ENCODE measurements around the gene TRMT5. TPM values are rescaled to one million over a fixed set of nuclear protein-coding genes. Genes with fewer than 3 reads are reported as not detected.

TRMT5 gene
- total and polyA plus RNA-seq, 2 donors from 2014 or later, result 5.6 to 17.5 TPM

- no peaks in the 10 kb centered on the region for H3K27me3 ChIP-seq (ENCODE audit: control insufficient read depth, insufficient read depth, low read length)
- peaks cover 0 to 27% (median 5%) of the 10 kb centered on the region in 3 donors for H3K9me3 ChIP-seq (ENCODE audit: control insufficient read depth in 2 of 3, insufficient read depth in 1 of 3, low read length in 3 of 3)
- no peak for TF ChIP-seq CTCF (IDR thresholded peaks at IDR 0.05; ENCODE audit: borderline replicate concordance, extremely low read depth, insufficient read depth)
- no peak overlapping the region for H3K27ac ChIP-seq (ENCODE audit: low read depth in 2 of 2, low read length in 2 of 2)
- H3K4me1 ChIP-seq (ENCODE audit: control insufficient read depth in 2 of 3, insufficient read depth in 2 of 3, low read depth in 1 of 3, low read length in 3 of 3), result no peaks in the 10 kb centered on the region
- intact Hi-C loops (cut with DNase I), result no loop called here
- DNase-seq (no peak), FAIRE-seq (no peak)
- H3K36me3 ChIP-seq (ENCODE audit: control insufficient read depth in 2 of 3, insufficient read depth in 3 of 3, low read length in 3 of 3), result no peaks in the 10 kb centered on the region
- H3K4me3 ChIP-seq (ENCODE audit: low read length in 3 of 3), result no peak overlapping the region
- H3K9ac ChIP-seq (ENCODE audit: low read length in 3 of 3), result no peak overlapping the region
These were observed 24.2 kb downstream of the TRMT5 start for GRCh38 chr14:60956632-60957031.

GRCh38 chr14:60956202-60956601 is 24.7 kb downstream of the TRMT5 start:
- DNase-seq (no peak), FAIRE-seq (no peak)
- Histone ChIP-seq H3K9ac (ENCODE audit: low read length in 3 of 3) (no peak overlapping the region), H3K9me3 (ENCODE audit: control insufficient read depth in 2 of 3, insufficient read depth in 1 of 3, low read length in 3 of 3) (peaks cover 0 to 27% (median 5%) of the 10 kb centered on the region in 3 donors), H3K4me1 (ENCODE audit: control insufficient read depth in 2 of 3, insufficient read depth in 2 of 3, low read depth in 1 of 3, low read length in 3 of 3) (no peaks in the 10 kb centered on the region), H3K27me3 (ENCODE audit: control insufficient read depth, insufficient read depth, low read length) (no peaks in the 10 kb centered on the region), H3K36me3 (ENCODE audit: control insufficient read depth in 2 of 3, insufficient read depth in 3 of 3, low read length in 3 of 3) (no peaks in the 10 kb centered on the region), H3K27ac (ENCODE audit: low read depth in 2 of 2, low read length in 2 of 2) (no peak overlapping the region), H3K4me3 (ENCODE audit: low read length in 3 of 3) (no peak overlapping the region)
- intact Hi-C loops (cut with DNase I), result no loop called here
- TF ChIP-seq CTCF (IDR thresholded peaks at IDR 0.05; ENCODE audit: borderline replicate concordance, extremely low read depth, insufficient read depth), result no peak

- FAIRE-seq (no peak), DNase-seq (no peak)
- Histone ChIP-seq H3K9me3 (ENCODE audit: control insufficient read depth in 2 of 3, insufficient read depth in 1 of 3, low read length in 3 of 3) (peaks cover 0 to 14% (median 0%) of the 10 kb centered on the region in 3 donors), H3K4me1 (ENCODE audit: control insufficient read depth in 2 of 3, insufficient read depth in 2 of 3, low read depth in 1 of 3, low read length in 3 of 3) (peaks cover 0 to 6% (median 0%) of the 10 kb centered on the region in 3 donors), H3K9ac (ENCODE audit: low read length in 3 of 3) (no peak overlapping the region), H3K36me3 (ENCODE audit: control insufficient read depth in 2 of 3, insufficient read depth in 3 of 3, low read length in 3 of 3) (no peaks in the 10 kb centered on the region), H3K27me3 (ENCODE audit: control insufficient read depth, insufficient read depth, low read length) (no peaks in the 10 kb centered on the region), H3K27ac (ENCODE audit: low read depth in 2 of 2, low read length in 2 of 2) (no peak overlapping the region), H3K4me3 (ENCODE audit: low read length in 3 of 3) (no peak overlapping the region)
- intact Hi-C loops (cut with DNase I), result no loop called here
- TF ChIP-seq CTCF (IDR thresholded peaks at IDR 0.05; ENCODE audit: borderline replicate concordance, extremely low read depth, insufficient read depth), result no peak
These were observed 29.0 kb downstream of the TRMT5 start for GRCh38 chr14:60951776-60952435.
